HFF-Myc (cell line): ENCODE data around the gene SIRT7.

ENCODE experiments used
- DNase-seq: peaks from one replicate; pipeline ENCODE4 v3.0.0-alpha.2; 2011; ENCODE audit warnings: low read depth; ENCODE audit errors: extremely low read depth
- H3K4me3 ChIP-seq: replicated peaks from 2 replicates; pipeline ENCODE4 v1.5.1; 2011; ENCODE audit warnings: low read depth, mild to moderate bottlenecking, control low read depth, low read length
- CTCF ChIP-seq: IDR thresholded peaks from 2 replicates; pipeline ENCODE4 v1.5.1; 2012; ENCODE audit warnings: mild to moderate bottlenecking, low read depth, low read length, control low read depth; ENCODE audit errors: missing control alignments

SIRT7 gene

GRCh38 chr17:81863833-81864768 is 53.9 kb downstream of the SIRT7 start:
- no peak overlapping the region for H3K4me3 ChIP-seq
- no peak for TF ChIP-seq CTCF
- no peak for DNase-seq

- no peak for DNase-seq
- no peak for TF ChIP-seq CTCF
- H3K4me3 ChIP-seq = no peak overlapping the region
These were observed 54.8 kb downstream of the SIRT7 start for GRCh38 chr17:81863123-81863675.
